GM12878 (cell line): Measurements from ENCODE around the gene MLKL. TPM values are rescaled to one million over a fixed set of nuclear protein-coding genes. Genes with fewer than 3 reads are reported as not detected.

Experiments used
- ATAC-seq: fragments of 200-7000 bp; cut with Tn5 transposase; 3 replicates; pipeline ENCODE4 v1.9.1; 2020; ENCODE audit warnings: mild to moderate bottlenecking, moderate library complexity
- BruUV-seq: library from RNA; stranded (reverse); fragments of 400-500 nt; replicated peaks from 2 replicates; lab custom pipeline; 2021; lab: Mats Ljungman, UMichigan
- CTCF ChIA-PET: fragments of 300-600 bp; sonication (Branson Sonifier 250); formaldehyde crosslinking; extraction: SDS; loops from one replicate; lab custom pipeline; 2021; ENCODE audit warnings: inconsistent platforms; lab: Yijun Ruan, JAX
- POLR2A ChIA-PET: fragments of 350-600 bp; formaldehyde crosslinking; extraction: SDS; loops from one replicate; lab custom pipeline; 2021; ENCODE audit warnings: inconsistent platforms; lab: Charles Lee
- RAD21 ChIA-PET: fragments of 300-600 bp; sonication (Branson Sonifier 250); formaldehyde crosslinking; loops from one replicate; lab custom pipeline; 2023; ENCODE audit warnings: antibody characterized with exemption; ENCODE audit not compliant: unreplicated experiment; lab: Charles Lee
- SMC1A ChIA-PET: fragments of 300-600 bp; sonication (Branson Sonifier 250); formaldehyde crosslinking; loops from one replicate; lab custom pipeline; 2023; ENCODE audit not compliant: unreplicated experiment, uncharacterized antibody; lab: Charles Lee
- DNase-seq: peaks from one replicate; pipeline ENCODE4 v3.0.0-alpha.2; 2011; ENCODE audit warnings: low read depth, low spot score
- FAIRE-seq: peaks from 3 replicates; lab custom pipeline; 2011; peaks lifted over from hg19 to GRCh38; lab: Jason Lieb, UNC
- H2AFZ ChIP-seq: 2 replicates; pipeline ENCODE4 v1.6.0; 2011; ENCODE audit warnings: low read depth, low read length, control low read depth; ENCODE audit not compliant: control insufficient read depth
- H3K27ac ChIP-seq: 2 replicates; pipeline ENCODE4 v1.5.1; 2011; ENCODE audit warnings: control low read depth; ENCODE audit not compliant: control insufficient read depth, insufficient read depth
- H3K27me3 ChIP-seq, 2 experiments: replicated peaks in 1 of 2; 2 replicates each; pipeline versions ENCODE4 v1.6.0 to v1.6.1; 2011; ENCODE audit warnings: low read length in 1 of 2; ENCODE audit not compliant: control insufficient read depth in 2 of 2, insufficient read depth in 2 of 2
- H3K36me3 ChIP-seq, 2 experiments: 2 replicates each; pipeline ENCODE4 v1.5.1; 2011; ENCODE audit warnings: low read length in 1 of 2; ENCODE audit not compliant: control insufficient read depth in 2 of 2, insufficient read depth in 2 of 2
- H3K4me1 ChIP-seq: 2 replicates; pipeline ENCODE4 v1.6.1; 2011; ENCODE audit warnings: mild to moderate bottlenecking, low read length, moderate library complexity, mixed read lengths; ENCODE audit not compliant: control insufficient read depth, insufficient read depth
- H3K4me2 ChIP-seq: 2 replicates; pipeline ENCODE4 v1.6.0; 2011; ENCODE audit warnings: control low read depth; ENCODE audit not compliant: control insufficient read depth, insufficient read depth
- H3K4me3 ChIP-seq: fragments of 200-600 bp; sonication (generic); 2 replicates; pipeline ENCODE4 v1.5.1; 2016
- H3K79me2 ChIP-seq: 2 replicates; pipeline ENCODE4 v1.6.0; 2011; ENCODE audit warnings: low read length; ENCODE audit not compliant: control insufficient read depth, insufficient read depth
- H3K9ac ChIP-seq: 2 replicates; pipeline ENCODE4 v1.8.0; 2011; ENCODE audit warnings: low read length, control low read depth, mixed read lengths; ENCODE audit not compliant: control insufficient read depth, insufficient read depth
- H3K9me3 ChIP-seq: replicated peaks from 3 replicates; pipeline ENCODE4 v1.5.1; 2011; ENCODE audit warnings: mild to moderate bottlenecking, low read length; ENCODE audit not compliant: control insufficient read depth, insufficient read depth
- H4K20me1 ChIP-seq: 2 replicates; pipeline ENCODE4 v1.6.0; 2011; ENCODE audit not compliant: control insufficient read depth, insufficient read depth
- NFYA ChIP-seq: IDR thresholded peaks from 2 replicates; pipeline ENCODE4 v1.6.1; 2011; ENCODE audit warnings: low read depth, mild to moderate bottlenecking, low read length, improper control_type of control experiment, borderline replicate concordance
- POLR2AphosphoS2 ChIP-seq: IDR thresholded peaks from 2 replicates; pipeline ENCODE4 v1.6.1; 2011; ENCODE audit warnings: low read depth, mild to moderate bottlenecking, low read length, improper control_type of control experiment, moderate library complexity
- RAD21 ChIP-seq: IDR thresholded peaks from 2 replicates; pipeline ENCODE4 v1.6.1; 2011; ENCODE audit warnings: mild to moderate bottlenecking, low read depth, low read length, moderate library complexity; ENCODE audit not compliant: insufficient read depth
- SMARCA5 ChIP-seq: fragments of 450-650 bp; IDR thresholded peaks from 2 replicates; pipeline ENCODE4 v1.6.1; 2017; ENCODE audit warnings: mild to moderate bottlenecking
- STAT3 ChIP-seq: IDR thresholded peaks from 2 replicates; pipeline ENCODE4 v1.6.1; 2011; ENCODE audit warnings: low read depth, low read length, improper control_type of control experiment
- SUPT20H ChIP-seq: IDR thresholded peaks from 2 replicates; pipeline ENCODE4 v1.6.1; 2011; ENCODE audit warnings: low read depth, mild to moderate bottlenecking, low read length, moderate library complexity, borderline replicate concordance; ENCODE audit not compliant: control insufficient read depth
- YY1 ChIP-seq: IDR thresholded peaks from 2 replicates; pipeline ENCODE4 v1.6.1; 2011; ENCODE audit warnings: low read depth, mild to moderate bottlenecking, low read length
- ZSCAN29 ChIP-seq: fragments of 450-650 bp; IDR thresholded peaks from 2 replicates; pipeline ENCODE4 v1.6.1; 2017; ENCODE audit warnings: mild to moderate bottlenecking, moderate library complexity
- ZZZ3 ChIP-seq: IDR thresholded peaks from 2 replicates; pipeline ENCODE4 v1.6.1; 2011; ENCODE audit warnings: low read depth; ENCODE audit not compliant: control insufficient read depth, insufficient read length
- WGBS: methylation state at CpG from one replicate; pipeline ENCODE4 v1.1.6; 2016; ENCODE audit warnings: low lambda C conversion rate; ENCODE audit not compliant: insufficient replicate concordance, insufficient coverage; ENCODE audit errors: missing lambda C conversion rate; 5-methylcytosine and 5-hydroxymethylcytosine counted together
- in situ Hi-C: fragments of 300-500 bp; cut with MboI; formaldehyde crosslinking; loops from 9 replicates; pipeline ENCODE4 v1.14.3; 2018; ENCODE audit warnings: mixed read lengths
- intact Hi-C: fragments of 100-400 bp; cut with micrococcal nuclease; formaldehyde crosslinking; loops from one replicate; pipeline ENCODE4 v1.14.2; 2022; ENCODE audit not compliant: unreplicated experiment
- polyA plus RNA-seq, 11 experiments: library from polyadenylated mRNA; depleted of rRNA in 4 of 11; unstranded in 6 of 11; stranded (reverse) in 5 of 11; fragments of >200 nt; fragmentation: Nextera tagmentation in 4 of 11; fragmentation: Illumina TruSeq in 1 of 11; extraction: Ambion mirVana in 4 of 11; extraction: Trizol in 1 of 11; gene quantifications; 1 replicate in 1 of 11; 2 replicates in 10 of 11; pipeline versions ENCODE4 v1.2.1 to v1.2.3, GENCODE V29; 2011 to 2016; ENCODE audit warnings: inconsistent platforms in 2 of 11, missing spikeins in 2 of 11, low read depth in 1 of 11
- total RNA-seq, 4 experiments: library from RNA; depleted of rRNA in 3 of 4; stranded (reverse); fragments of >200 nt in 3 of 4; fragmentation: Illumina TruSeq in 1 of 4; extraction: Trizol in 1 of 4; gene quantifications; 2 replicates each; pipeline versions ENCODE4 v1.2.1 to v1.2.3, GENCODE V29; 2013 to 2021
- TF ChIP-seq, protein P1 (sequence below): fragments of 450-650 bp; formaldehyde crosslinking; IDR thresholded peaks from 2 replicates; pipeline ENCODE4 v1.4.0; 2020; ENCODE audit warnings: mild to moderate bottlenecking, moderate library complexity

Gene MLKL
- total and polyA plus RNA-seq, 10 of the 15 experiments (the other 5 are each of a cell fraction or from before 2014, with no cell fraction given) = 3.8 to 14.5 (median 11.2) TPM

DNA sequence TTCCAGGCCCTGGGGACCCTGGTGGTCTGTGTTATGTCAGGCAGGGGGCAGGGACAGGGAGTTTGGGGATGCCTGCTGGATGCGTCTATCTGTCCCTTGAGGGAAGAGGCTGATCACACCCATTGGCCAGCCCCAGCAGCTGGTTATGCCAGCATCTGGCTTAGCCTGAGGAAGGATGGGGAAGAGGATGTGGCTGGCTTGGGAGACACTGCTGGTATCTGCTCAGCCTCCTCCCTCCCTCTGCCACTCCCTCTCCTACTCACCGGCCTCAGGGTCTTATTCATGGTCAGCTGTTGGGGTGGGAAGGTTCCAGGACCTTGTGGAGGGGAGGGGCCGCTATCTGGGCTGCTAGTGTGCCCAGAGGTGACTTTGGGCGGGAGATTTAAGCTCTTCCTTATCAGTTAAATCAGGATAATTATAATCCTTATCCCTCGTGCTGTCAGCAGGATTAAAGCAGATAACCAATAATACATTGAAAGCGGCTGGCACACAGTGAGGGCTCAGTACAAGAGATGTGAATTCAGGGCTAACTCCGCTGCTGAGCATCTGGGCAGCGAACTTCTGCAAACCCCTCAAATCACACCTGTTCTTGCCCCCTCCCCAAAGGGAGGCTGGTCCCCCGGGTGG, 36.0 kb upstream of the MLKL start:
- BruUV-seq = no TSS peak
- no peak for TF ChIP-seq ZZZ3
- TF ChIP-seq, protein P1, sequence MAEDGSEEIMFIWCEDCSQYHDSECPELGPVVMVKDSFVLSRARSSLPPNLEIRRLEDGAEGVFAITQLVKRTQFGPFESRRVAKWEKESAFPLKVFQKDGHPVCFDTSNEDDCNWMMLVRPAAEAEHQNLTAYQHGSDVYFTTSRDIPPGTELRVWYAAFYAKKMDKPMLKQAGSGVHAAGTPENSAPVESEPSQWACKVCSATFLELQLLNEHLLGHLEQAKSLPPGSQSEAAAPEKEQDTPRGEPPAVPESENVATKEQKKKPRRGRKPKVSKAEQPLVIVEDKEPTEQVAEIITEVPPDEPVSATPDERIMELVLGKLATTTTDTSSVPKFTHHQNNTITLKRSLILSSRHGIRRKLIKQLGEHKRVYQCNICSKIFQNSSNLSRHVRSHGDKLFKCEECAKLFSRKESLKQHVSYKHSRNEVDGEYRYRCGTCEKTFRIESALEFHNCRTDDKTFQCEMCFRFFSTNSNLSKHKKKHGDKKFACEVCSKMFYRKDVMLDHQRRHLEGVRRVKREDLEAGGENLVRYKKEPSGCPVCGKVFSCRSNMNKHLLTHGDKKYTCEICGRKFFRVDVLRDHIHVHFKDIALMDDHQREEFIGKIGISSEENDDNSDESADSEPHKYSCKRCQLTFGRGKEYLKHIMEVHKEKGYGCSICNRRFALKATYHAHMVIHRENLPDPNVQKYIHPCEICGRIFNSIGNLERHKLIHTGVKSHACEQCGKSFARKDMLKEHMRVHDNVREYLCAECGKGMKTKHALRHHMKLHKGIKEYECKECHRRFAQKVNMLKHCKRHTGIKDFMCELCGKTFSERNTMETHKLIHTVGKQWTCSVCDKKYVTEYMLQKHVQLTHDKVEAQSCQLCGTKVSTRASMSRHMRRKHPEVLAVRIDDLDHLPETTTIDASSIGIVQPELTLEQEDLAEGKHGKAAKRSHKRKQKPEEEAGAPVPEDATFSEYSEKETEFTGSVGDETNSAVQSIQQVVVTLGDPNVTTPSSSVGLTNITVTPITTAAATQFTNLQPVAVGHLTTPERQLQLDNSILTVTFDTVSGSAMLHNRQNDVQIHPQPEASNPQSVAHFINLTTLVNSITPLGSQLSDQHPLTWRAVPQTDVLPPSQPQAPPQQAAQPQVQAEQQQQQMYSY (CRISPR knock-in tag) = no peak
- no peak for TF ChIP-seq POLR2AphosphoS2
- no peak for TF ChIP-seq SMARCA5
- TF ChIP-seq ZSCAN29 = no peak
- TF ChIP-seq STAT3 = no peak
- TF ChIP-seq NFYA = no peak
- TF ChIP-seq SUPT20H = no peak
- no peak for TF ChIP-seq RAD21
- no peak for TF ChIP-seq YY1
- TF ChIP-seq, all 136 proteins: peak for 0
- no peak for ATAC-seq
- H3K4me1 ChIP-seq = no peaks in the 10 kb centered on the region
- intact Hi-C loops (no loop called here), in situ Hi-C loops (no loop called here)
- no peak for FAIRE-seq
- no peaks in the 10 kb centered on the region for H3K79me2 ChIP-seq
- no peak overlapping the region for H3K27ac ChIP-seq
- no peaks in the 10 kb centered on the region for H3K9me3 ChIP-seq
- no peak overlapping the region for H3K4me3 ChIP-seq
- CTCF ChIA-PET = no interaction called here
- SMC1A ChIA-PET = no interaction called here
- H2AFZ ChIP-seq = no peak overlapping the region
- peaks cover 0 to 1% of the 10 kb centered on the region in 2 experiments; a peak in 1 of 4 replicates for H3K27me3 ChIP-seq
- no peak overlapping the region for H3K4me2 ChIP-seq
- H3K36me3 ChIP-seq = no peaks in the 10 kb centered on the region
- no peak for DNase-seq
- H4K20me1 ChIP-seq = no peaks in the 10 kb centered on the region
- POLR2A ChIA-PET = interaction anchor here (0.6 kb wide), 1 partner anchor 547 kb away, joined by 3 read pairs; no protein-coding TSS in a partner anchor
- 30% methylated on average over 9 of the region's 9 CpGs for WGBS
- H3K9ac ChIP-seq = no peak overlapping the region
- RAD21 ChIA-PET = no interaction called here
